Astrocyte (in vitro differentiated cells and primary cell): Measurements from ENCODE around the gene SMIM45.

Source experiments
- EZH2 ChIP-seq: IDR thresholded peaks from 2 replicates; pipeline ENCODE4 v1.6.1; 2012; ENCODE audit warnings: mild to moderate bottlenecking, low read length, inconsistent platforms; ENCODE audit not compliant: insufficient read depth
- TF ChIP-seq, protein P1 (sequence below): IDR thresholded peaks from 2 replicates; pipeline ENCODE4 v1.5.1; 2011; ENCODE audit warnings: low read depth, mild to moderate bottlenecking, inconsistent platforms, low read length, moderate library complexity; ENCODE audit not compliant: insufficient read depth

- TF ChIP-seq, protein P1, sequence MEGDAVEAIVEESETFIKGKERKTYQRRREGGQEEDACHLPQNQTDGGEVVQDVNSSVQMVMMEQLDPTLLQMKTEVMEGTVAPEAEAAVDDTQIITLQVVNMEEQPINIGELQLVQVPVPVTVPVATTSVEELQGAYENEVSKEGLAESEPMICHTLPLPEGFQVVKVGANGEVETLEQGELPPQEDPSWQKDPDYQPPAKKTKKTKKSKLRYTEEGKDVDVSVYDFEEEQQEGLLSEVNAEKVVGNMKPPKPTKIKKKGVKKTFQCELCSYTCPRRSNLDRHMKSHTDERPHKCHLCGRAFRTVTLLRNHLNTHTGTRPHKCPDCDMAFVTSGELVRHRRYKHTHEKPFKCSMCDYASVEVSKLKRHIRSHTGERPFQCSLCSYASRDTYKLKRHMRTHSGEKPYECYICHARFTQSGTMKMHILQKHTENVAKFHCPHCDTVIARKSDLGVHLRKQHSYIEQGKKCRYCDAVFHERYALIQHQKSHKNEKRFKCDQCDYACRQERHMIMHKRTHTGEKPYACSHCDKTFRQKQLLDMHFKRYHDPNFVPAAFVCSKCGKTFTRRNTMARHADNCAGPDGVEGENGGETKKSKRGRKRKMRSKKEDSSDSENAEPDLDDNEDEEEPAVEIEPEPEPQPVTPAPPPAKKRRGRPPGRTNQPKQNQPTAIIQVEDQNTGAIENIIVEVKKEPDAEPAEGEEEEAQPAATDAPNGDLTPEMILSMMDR: no peak
- TF ChIP-seq EZH2: peak; percentile 95
Measured at GRCh38 chr22:41911001-41911611, 40.8 kb upstream of the SMIM45 start.
